WTC11 (cell line): ENCODE results near the gene DNAJC12. TPM values are rescaled to one million over a fixed set of nuclear protein-coding genes. Genes with fewer than 3 reads are reported as not detected.

Experiments
- AR ChIP-seq: fragments of 250-450 bp; sonication (Bioruptor Pico); IDR thresholded peaks from 2 replicates; pipeline ENCODE4 v1.9.0; 2021; ENCODE audit warnings: mild to moderate bottlenecking
- CREB1 ChIP-seq: sonication (generic); formaldehyde crosslinking; IDR thresholded peaks from 2 replicates; pipeline ENCODE4 v1.8.0; 2023; ENCODE audit warnings: mild to moderate bottlenecking, missing genetic modification reagents
- CREM ChIP-seq: sonication (generic); formaldehyde crosslinking; IDR thresholded peaks from 2 replicates; pipeline ENCODE4 v1.8.1; 2022; ENCODE audit warnings: mild to moderate bottlenecking, missing genetic modification reagents, moderate library complexity
- EMX1 ChIP-seq: fragments of 250-450 bp; sonication (Bioruptor Pico); IDR thresholded peaks from 2 replicates; pipeline ENCODE4 v1.8.0; 2021; ENCODE audit warnings: mild to moderate bottlenecking
- ESRRA ChIP-seq: sonication (generic); formaldehyde crosslinking; IDR thresholded peaks from 2 replicates; pipeline ENCODE4 v1.8.1; 2022; ENCODE audit warnings: mild to moderate bottlenecking, missing genetic modification reagents, borderline replicate concordance
- FOXJ3 ChIP-seq: sonication (generic); formaldehyde crosslinking; IDR thresholded peaks from 2 replicates; pipeline ENCODE4 v1.9.0; 2021; ENCODE audit warnings: missing genetic modification reagents, mild to moderate bottlenecking, borderline replicate concordance
- FOXK1 ChIP-seq: sonication (generic); formaldehyde crosslinking; IDR thresholded peaks from 2 replicates; pipeline ENCODE4 v1.8.0; 2022; ENCODE audit warnings: mild to moderate bottlenecking, moderate library complexity, missing genetic modification reagents
- GRHL2 ChIP-seq: fragments of 250-450 bp; sonication (Bioruptor Pico); IDR thresholded peaks from 2 replicates; pipeline ENCODE4 v1.8.0; 2022; ENCODE audit warnings: mild to moderate bottlenecking, moderate library complexity; ENCODE audit not compliant: insufficient replicate concordance, severe bottlenecking
- GTF2I ChIP-seq: fragments of 250-450 bp; sonication (Bioruptor Pico); conservative IDR thresholded peaks from 2 replicates; pipeline ENCODE4 v1.4.0; 2021; ENCODE audit warnings: mild to moderate bottlenecking
- IRF2 ChIP-seq: sonication (generic); formaldehyde crosslinking; IDR thresholded peaks from 2 replicates; pipeline ENCODE4 v1.8.0; 2022; ENCODE audit warnings: low read depth, missing genetic modification reagents, borderline replicate concordance
- JUN ChIP-seq: sonication (generic); formaldehyde crosslinking; IDR thresholded peaks from 2 replicates; pipeline ENCODE4 v1.8.0; 2023; ENCODE audit warnings: mild to moderate bottlenecking, missing genetic modification reagents
- MAX ChIP-seq: sonication (generic); formaldehyde crosslinking; IDR thresholded peaks from 2 replicates; pipeline ENCODE4 v1.8.0; 2022; ENCODE audit warnings: mild to moderate bottlenecking, missing genetic modification reagents
- MYBL2 ChIP-seq: sonication (generic); formaldehyde crosslinking; IDR thresholded peaks from 2 replicates; pipeline ENCODE4 v1.8.1; 2023; ENCODE audit warnings: mild to moderate bottlenecking, moderate library complexity, missing genetic modification reagents
- NFE2L1 ChIP-seq: sonication (generic); formaldehyde crosslinking; IDR thresholded peaks from 2 replicates; pipeline ENCODE4 v1.8.1; 2023; ENCODE audit warnings: missing genetic modification reagents
- NR1H2 ChIP-seq: sonication (generic); formaldehyde crosslinking; IDR thresholded peaks from 2 replicates; pipeline ENCODE4 v1.9.0; 2021; ENCODE audit warnings: mild to moderate bottlenecking, moderate library complexity, missing genetic modification reagents
- NR3C1 ChIP-seq: sonication (generic); formaldehyde crosslinking; conservative IDR thresholded peaks from 2 replicates; pipeline ENCODE4 v1.8.1; 2023; ENCODE audit warnings: low read depth, mild to moderate bottlenecking, missing genetic modification reagents
- OVOL2 ChIP-seq: fragments of 250-450 bp; sonication (Bioruptor Pico); IDR thresholded peaks from 2 replicates; pipeline ENCODE4 v1.9.0; 2021; ENCODE audit warnings: mild to moderate bottlenecking, borderline replicate concordance
- RELA ChIP-seq: sonication (generic); formaldehyde crosslinking; IDR thresholded peaks from 2 replicates; pipeline ENCODE4 v1.8.1; 2022; ENCODE audit warnings: missing genetic modification reagents, mild to moderate bottlenecking, borderline replicate concordance
- SMAD3 ChIP-seq: sonication (generic); formaldehyde crosslinking; IDR thresholded peaks from 2 replicates; pipeline ENCODE4 v1.8.0; 2022; ENCODE audit warnings: missing genetic modification reagents, mild to moderate bottlenecking, borderline replicate concordance
- SMAD4 ChIP-seq: sonication (generic); formaldehyde crosslinking; IDR thresholded peaks from 2 replicates; pipeline ENCODE4 v1.8.0; 2022; ENCODE audit warnings: mild to moderate bottlenecking, missing genetic modification reagents
- SOX15 ChIP-seq: fragments of 250-450 bp; sonication (Bioruptor Pico); IDR thresholded peaks from 2 replicates; pipeline ENCODE4 v1.9.0; 2021; ENCODE audit warnings: mild to moderate bottlenecking
- TEAD4 ChIP-seq: sonication (generic); formaldehyde crosslinking; IDR thresholded peaks from 2 replicates; pipeline ENCODE4 v1.8.0; 2022; ENCODE audit warnings: mild to moderate bottlenecking, missing genetic modification reagents
- ZBTB21 ChIP-seq: sonication (generic); formaldehyde crosslinking; IDR thresholded peaks from 2 replicates; pipeline ENCODE4 v1.8.1; 2023; ENCODE audit warnings: mild to moderate bottlenecking, missing genetic modification reagents, borderline replicate concordance
- ZBTB43 ChIP-seq: sonication (generic); formaldehyde crosslinking; IDR thresholded peaks from 2 replicates; pipeline ENCODE4 v1.8.1; 2023; ENCODE audit warnings: mild to moderate bottlenecking, missing genetic modification reagents
- ZNF121 ChIP-seq: sonication (generic); formaldehyde crosslinking; IDR thresholded peaks from 2 replicates; pipeline ENCODE4 v1.8.0; 2023; ENCODE audit warnings: missing genetic modification reagents
- ZNF219 ChIP-seq: sonication (generic); formaldehyde crosslinking; IDR thresholded peaks from 2 replicates; pipeline ENCODE4 v1.8.0; 2023; ENCODE audit warnings: missing genetic modification reagents, mild to moderate bottlenecking, borderline replicate concordance
- ZNF232 ChIP-seq: sonication (generic); formaldehyde crosslinking; IDR thresholded peaks from 2 replicates; pipeline ENCODE4 v1.8.0; 2022; ENCODE audit warnings: mild to moderate bottlenecking, missing genetic modification reagents
- ZNF263 ChIP-seq: sonication (generic); formaldehyde crosslinking; IDR thresholded peaks from 2 replicates; pipeline ENCODE4 v1.8.1; 2022; ENCODE audit warnings: low read depth, mild to moderate bottlenecking, moderate library complexity, missing genetic modification reagents
- ZNF317 ChIP-seq: sonication (generic); formaldehyde crosslinking; IDR thresholded peaks from 2 replicates; pipeline ENCODE4 v1.8.1; 2023; ENCODE audit warnings: low read depth, mild to moderate bottlenecking, moderate library complexity, missing genetic modification reagents, borderline replicate concordance
- ZSCAN18 ChIP-seq: fragments of 250-450 bp; sonication (Bioruptor Pico); IDR thresholded peaks from 2 replicates; pipeline ENCODE4 v2.1.2; 2022; ENCODE audit warnings: mild to moderate bottlenecking, moderate library complexity
- total RNA-seq: library from RNA; stranded (reverse); gene quantifications from 3 replicates; pipeline ENCODE4 v1.2.3, GENCODE V29; 2021
- TF ChIP-seq, protein P1 (sequence below): fragments of 250-450 bp; sonication (Bioruptor Pico); IDR thresholded peaks from 2 replicates; pipeline ENCODE4 v1.9.0; 2021; ENCODE audit warnings: mild to moderate bottlenecking, borderline replicate concordance

Gene DNAJC12
- total RNA-seq, 1 experiment from 2014 or later: 0.94 TPM

DNA sequence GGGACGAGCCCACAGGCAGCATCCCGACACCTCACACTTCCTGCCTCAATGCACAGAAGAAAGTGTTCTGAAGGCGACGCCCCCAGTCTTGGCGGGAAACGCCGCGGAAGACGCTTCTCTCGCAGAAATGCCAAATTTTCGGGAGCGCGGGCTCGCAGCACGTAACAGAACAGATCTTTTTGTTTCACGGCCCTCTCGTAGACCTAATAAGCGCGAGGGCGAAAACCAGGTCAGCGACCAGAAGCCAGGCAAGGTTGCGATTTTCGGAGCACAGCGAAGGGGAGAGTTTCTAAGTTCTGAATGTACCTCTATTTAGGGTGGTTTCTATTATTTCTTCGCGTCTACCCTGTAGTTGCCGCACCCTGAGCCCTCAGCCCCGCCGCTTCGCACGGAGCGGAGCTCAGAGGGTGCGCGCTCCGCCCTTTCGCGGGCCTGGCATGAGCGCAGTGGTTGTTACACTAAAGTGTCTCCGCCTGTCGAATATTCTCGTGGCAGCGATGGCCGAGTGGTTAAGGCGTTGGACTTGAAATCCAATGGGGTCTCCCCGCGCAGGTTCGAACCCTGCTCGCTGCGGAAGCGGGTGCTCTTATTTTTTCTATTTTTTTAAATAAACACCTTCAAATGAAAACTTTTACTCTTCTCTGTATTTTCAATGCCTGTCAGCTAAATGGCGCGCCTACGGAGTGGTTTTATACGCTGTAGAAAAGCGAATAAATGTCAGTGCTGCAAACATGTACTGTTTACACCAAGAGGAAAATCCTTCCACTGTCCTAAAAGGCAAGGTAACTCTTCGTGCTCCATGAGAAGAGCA, 73.8 kb downstream of the DNAJC12 start (continued):
- TF ChIP-seq AR: no peak
- TF ChIP-seq NR1H2: no peak
- TF ChIP-seq ZSCAN18 (CRISPR knock-in tag): no peak
- TF ChIP-seq NR3C1 (CRISPR knock-in tag): no peak
- TF ChIP-seq FOXK1: no peak; the same call in 1 of the 2 replicates
- TF ChIP-seq, protein P1, sequence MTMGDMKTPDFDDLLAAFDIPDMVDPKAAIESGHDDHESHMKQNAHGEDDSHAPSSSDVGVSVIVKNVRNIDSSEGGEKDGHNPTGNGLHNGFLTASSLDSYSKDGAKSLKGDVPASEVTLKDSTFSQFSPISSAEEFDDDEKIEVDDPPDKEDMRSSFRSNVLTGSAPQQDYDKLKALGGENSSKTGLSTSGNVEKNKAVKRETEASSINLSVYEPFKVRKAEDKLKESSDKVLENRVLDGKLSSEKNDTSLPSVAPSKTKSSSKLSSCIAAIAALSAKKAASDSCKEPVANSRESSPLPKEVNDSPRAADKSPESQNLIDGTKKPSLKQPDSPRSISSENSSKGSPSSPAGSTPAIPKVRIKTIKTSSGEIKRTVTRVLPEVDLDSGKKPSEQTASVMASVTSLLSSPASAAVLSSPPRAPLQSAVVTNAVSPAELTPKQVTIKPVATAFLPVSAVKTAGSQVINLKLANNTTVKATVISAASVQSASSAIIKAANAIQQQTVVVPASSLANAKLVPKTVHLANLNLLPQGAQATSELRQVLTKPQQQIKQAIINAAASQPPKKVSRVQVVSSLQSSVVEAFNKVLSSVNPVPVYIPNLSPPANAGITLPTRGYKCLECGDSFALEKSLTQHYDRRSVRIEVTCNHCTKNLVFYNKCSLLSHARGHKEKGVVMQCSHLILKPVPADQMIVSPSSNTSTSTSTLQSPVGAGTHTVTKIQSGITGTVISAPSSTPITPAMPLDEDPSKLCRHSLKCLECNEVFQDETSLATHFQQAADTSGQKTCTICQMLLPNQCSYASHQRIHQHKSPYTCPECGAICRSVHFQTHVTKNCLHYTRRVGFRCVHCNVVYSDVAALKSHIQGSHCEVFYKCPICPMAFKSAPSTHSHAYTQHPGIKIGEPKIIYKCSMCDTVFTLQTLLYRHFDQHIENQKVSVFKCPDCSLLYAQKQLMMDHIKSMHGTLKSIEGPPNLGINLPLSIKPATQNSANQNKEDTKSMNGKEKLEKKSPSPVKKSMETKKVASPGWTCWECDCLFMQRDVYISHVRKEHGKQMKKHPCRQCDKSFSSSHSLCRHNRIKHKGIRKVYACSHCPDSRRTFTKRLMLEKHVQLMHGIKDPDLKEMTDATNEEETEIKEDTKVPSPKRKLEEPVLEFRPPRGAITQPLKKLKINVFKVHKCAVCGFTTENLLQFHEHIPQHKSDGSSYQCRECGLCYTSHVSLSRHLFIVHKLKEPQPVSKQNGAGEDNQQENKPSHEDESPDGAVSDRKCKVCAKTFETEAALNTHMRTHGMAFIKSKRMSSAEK (CRISPR knock-in tag): no peak
- no peak; the same call in 1 of the 2 replicates for TF ChIP-seq CREB1 (CRISPR knock-in tag)
- TF ChIP-seq OVOL2 (CRISPR knock-in tag): no peak
- peak; percentile 92 for TF ChIP-seq MAX (CRISPR knock-in tag)
- TF ChIP-seq JUN (CRISPR knock-in tag): no peak
- TF ChIP-seq RELA (CRISPR knock-in tag): no peak
- no peak for TF ChIP-seq FOXJ3 (CRISPR knock-in tag)
- no peak for TF ChIP-seq GTF2I (CRISPR knock-in tag)
- no peak for TF ChIP-seq ESRRA (CRISPR knock-in tag)
- no peak for TF ChIP-seq SMAD3
- TF ChIP-seq ZBTB21 (CRISPR knock-in tag): no peak
- 0 out of 2 replicates have a peak, but pooled peaks have one; percentile 64 for TF ChIP-seq MYBL2 (CRISPR knock-in tag)
- TF ChIP-seq ZNF121 (CRISPR knock-in tag): no peak
- no peak for TF ChIP-seq TEAD4 (CRISPR knock-in tag)
- TF ChIP-seq ZNF219 (CRISPR knock-in tag): no peak
- TF ChIP-seq ZNF317 (CRISPR knock-in tag): 0 out of 2 replicates have a peak, but pooled peaks have one; percentile 4
- TF ChIP-seq SMAD4 (CRISPR knock-in tag): no peak
- TF ChIP-seq ZNF263 (CRISPR knock-in tag): no peak
- TF ChIP-seq ZBTB43 (CRISPR knock-in tag): 0 out of 2 replicates have a peak, but pooled peaks have one; percentile 33
- 0 out of 2 replicates have a peak, but pooled peaks have one; percentile 46 for TF ChIP-seq ZNF232 (CRISPR knock-in tag)
- TF ChIP-seq SOX15 (CRISPR knock-in tag): no peak
- TF ChIP-seq GRHL2: no peak
- peak; percentile 68 for TF ChIP-seq CREM
- peak; percentile 50; the same call in 1 of the 2 replicates for TF ChIP-seq NFE2L1 (CRISPR knock-in tag)
- no peak for TF ChIP-seq EMX1 (CRISPR knock-in tag)
- TF ChIP-seq IRF2 (CRISPR knock-in tag): no peak
